GM12878 (cell line): Measurements from ENCODE around the gene SBF1. TPM values are rescaled to one million over a fixed set of nuclear protein-coding genes. Genes with fewer than 3 reads are reported as not detected.

ENCODE experiments used
- ATAC-seq: fragments of 200-7000 bp; cut with Tn5 transposase; 3 replicates; pipeline ENCODE4 v1.9.1; 2020; ENCODE audit warnings: mild to moderate bottlenecking, moderate library complexity
- BruUV-seq: library from RNA; stranded (reverse); fragments of 400-500 nt; replicated peaks from 2 replicates; lab custom pipeline; 2021; lab: Mats Ljungman, UMichigan
- CTCF ChIA-PET: fragments of 300-600 bp; sonication (Branson Sonifier 250); formaldehyde crosslinking; extraction: SDS; loops from one replicate; lab custom pipeline; 2021; ENCODE audit warnings: inconsistent platforms; lab: Yijun Ruan, JAX
- POLR2A ChIA-PET: fragments of 350-600 bp; formaldehyde crosslinking; extraction: SDS; loops from one replicate; lab custom pipeline; 2021; ENCODE audit warnings: inconsistent platforms; lab: Charles Lee
- RAD21 ChIA-PET: fragments of 300-600 bp; sonication (Branson Sonifier 250); formaldehyde crosslinking; loops from one replicate; lab custom pipeline; 2023; ENCODE audit warnings: antibody characterized with exemption; ENCODE audit not compliant: unreplicated experiment; lab: Charles Lee
- SMC1A ChIA-PET: fragments of 300-600 bp; sonication (Branson Sonifier 250); formaldehyde crosslinking; loops from one replicate; lab custom pipeline; 2023; ENCODE audit not compliant: unreplicated experiment, uncharacterized antibody; lab: Charles Lee
- DNase-seq: peaks from one replicate; pipeline ENCODE4 v3.0.0-alpha.2; 2011; ENCODE audit warnings: low read depth, low spot score
- FAIRE-seq: peaks from 3 replicates; lab custom pipeline; 2011; peaks lifted over from hg19 to GRCh38; lab: Jason Lieb, UNC
- H2AFZ ChIP-seq: 2 replicates; pipeline ENCODE4 v1.6.0; 2011; ENCODE audit warnings: low read depth, low read length, control low read depth; ENCODE audit not compliant: control insufficient read depth
- H3K27ac ChIP-seq: 2 replicates; pipeline ENCODE4 v1.5.1; 2011; ENCODE audit warnings: control low read depth; ENCODE audit not compliant: control insufficient read depth, insufficient read depth
- H3K27me3 ChIP-seq, 2 experiments: replicated peaks in 1 of 2; 2 replicates each; pipeline versions ENCODE4 v1.6.0 to v1.6.1; 2011; ENCODE audit warnings: low read length in 1 of 2; ENCODE audit not compliant: control insufficient read depth in 2 of 2, insufficient read depth in 2 of 2
- H3K36me3 ChIP-seq, 2 experiments: 2 replicates each; pipeline ENCODE4 v1.5.1; 2011; ENCODE audit warnings: low read length in 1 of 2; ENCODE audit not compliant: control insufficient read depth in 2 of 2, insufficient read depth in 2 of 2
- H3K4me1 ChIP-seq: 2 replicates; pipeline ENCODE4 v1.6.1; 2011; ENCODE audit warnings: mild to moderate bottlenecking, low read length, moderate library complexity, mixed read lengths; ENCODE audit not compliant: control insufficient read depth, insufficient read depth
- H3K4me2 ChIP-seq: 2 replicates; pipeline ENCODE4 v1.6.0; 2011; ENCODE audit warnings: control low read depth; ENCODE audit not compliant: control insufficient read depth, insufficient read depth
- H3K4me3 ChIP-seq: fragments of 200-600 bp; sonication (generic); 2 replicates; pipeline ENCODE4 v1.5.1; 2016
- H3K79me2 ChIP-seq: 2 replicates; pipeline ENCODE4 v1.6.0; 2011; ENCODE audit warnings: low read length; ENCODE audit not compliant: control insufficient read depth, insufficient read depth
- H3K9ac ChIP-seq: 2 replicates; pipeline ENCODE4 v1.8.0; 2011; ENCODE audit warnings: low read length, control low read depth, mixed read lengths; ENCODE audit not compliant: control insufficient read depth, insufficient read depth
- H3K9me3 ChIP-seq: replicated peaks from 3 replicates; pipeline ENCODE4 v1.5.1; 2011; ENCODE audit warnings: mild to moderate bottlenecking, low read length; ENCODE audit not compliant: control insufficient read depth, insufficient read depth
- H4K20me1 ChIP-seq: 2 replicates; pipeline ENCODE4 v1.6.0; 2011; ENCODE audit not compliant: control insufficient read depth, insufficient read depth
- BCLAF1 ChIP-seq: fragments of 450-650 bp; IDR thresholded peaks from 2 replicates; pipeline ENCODE4 v1.6.1; 2017; ENCODE audit warnings: antibody characterized with exemption, mild to moderate bottlenecking, moderate library complexity
- BHLHE40 ChIP-seq, 2 experiments: fragments of 450-650 bp in 1 of 2; IDR thresholded peaks; 2 replicates each; pipeline ENCODE4 v1.6.1; 2011 to 2017; ENCODE audit warnings: low read depth in 2 of 2, borderline replicate concordance in 1 of 2, improper control_type of control experiment in 1 of 2, low read length in 1 of 2, mild to moderate bottlenecking in 1 of 2
- EZH2 ChIP-seq: IDR thresholded peaks from 2 replicates; pipeline ENCODE4 v1.6.1; 2012; ENCODE audit warnings: low read depth, mild to moderate bottlenecking, control low read depth, inconsistent platforms, low read length, borderline replicate concordance; ENCODE audit not compliant: control insufficient read depth
- HDAC6 ChIP-seq: fragments of 200-600 bp; sonication (generic); IDR thresholded peaks from one replicate; pipeline ENCODE4 v1.8.0; 2017; ENCODE audit warnings: antibody characterized with exemption; ENCODE audit not compliant: unreplicated experiment
- IRF4 ChIP-seq: IDR thresholded peaks from 2 replicates; pipeline ENCODE4 v1.6.1; 2011; ENCODE audit warnings: low read depth, low read length
- MXI1 ChIP-seq: fragments of 150-350 bp; IDR thresholded peaks from 2 replicates; pipeline ENCODE4 v1.6.1; 2011; ENCODE audit warnings: low read depth, mild to moderate bottlenecking, inconsistent platforms, low read length, improper control_type of control experiment
- NR2C2 ChIP-seq: IDR thresholded peaks from 2 replicates; pipeline ENCODE4 v1.6.1; 2011; ENCODE audit warnings: borderline replicate concordance, low read depth; ENCODE audit not compliant: control insufficient read depth, insufficient read length
- NRF1 ChIP-seq: conservative IDR thresholded peaks from 2 replicates; pipeline ENCODE4 v1.6.1; 2011; ENCODE audit warnings: mild to moderate bottlenecking, low read depth, low read length, improper control_type of control experiment
- PAX5 ChIP-seq: IDR thresholded peaks from 2 replicates; pipeline ENCODE4 v1.6.1; 2011; ENCODE audit warnings: low read depth, low read length, borderline replicate concordance
- RAD21 ChIP-seq: IDR thresholded peaks from 2 replicates; pipeline ENCODE4 v1.6.1; 2011; ENCODE audit warnings: mild to moderate bottlenecking, low read depth, low read length, moderate library complexity; ENCODE audit not compliant: insufficient read depth
- SMC3 ChIP-seq: IDR thresholded peaks from 2 replicates; pipeline ENCODE4 v1.6.1; 2011; ENCODE audit warnings: low read length, improper control_type of control experiment, borderline replicate concordance
- SUZ12 ChIP-seq: fragments of 200-600 bp; sonication (generic); IDR thresholded peaks from one replicate; pipeline ENCODE4 v1.6.1; 2018; ENCODE audit warnings: antibody characterized with exemption, mild to moderate bottlenecking; ENCODE audit not compliant: unreplicated experiment
- ZBED1 ChIP-seq: IDR thresholded peaks from 2 replicates; pipeline ENCODE4 v1.6.1; 2016; ENCODE audit warnings: borderline replicate concordance
- ZNF207 ChIP-seq: fragments of 450-650 bp; IDR thresholded peaks from 2 replicates; pipeline ENCODE4 v1.6.1; 2014; ENCODE audit warnings: antibody characterized with exemption, mild to moderate bottlenecking, borderline replicate concordance
- WGBS: methylation state at CpG from one replicate; pipeline ENCODE4 v1.1.6; 2016; ENCODE audit warnings: low lambda C conversion rate; ENCODE audit not compliant: insufficient replicate concordance, insufficient coverage; ENCODE audit errors: missing lambda C conversion rate; 5-methylcytosine and 5-hydroxymethylcytosine counted together
- in situ Hi-C: fragments of 300-500 bp; cut with MboI; formaldehyde crosslinking; loops from 9 replicates; pipeline ENCODE4 v1.14.3; 2018; ENCODE audit warnings: mixed read lengths
- intact Hi-C: fragments of 100-400 bp; cut with micrococcal nuclease; formaldehyde crosslinking; loops from one replicate; pipeline ENCODE4 v1.14.2; 2022; ENCODE audit not compliant: unreplicated experiment
- polyA plus RNA-seq, 11 experiments: library from polyadenylated mRNA; depleted of rRNA in 4 of 11; unstranded in 6 of 11; stranded (reverse) in 5 of 11; fragments of >200 nt; fragmentation: Nextera tagmentation in 4 of 11; fragmentation: Illumina TruSeq in 1 of 11; extraction: Ambion mirVana in 4 of 11; extraction: Trizol in 1 of 11; gene quantifications; 1 replicate in 1 of 11; 2 replicates in 10 of 11; pipeline versions ENCODE4 v1.2.1 to v1.2.3, GENCODE V29; 2011 to 2016; ENCODE audit warnings: inconsistent platforms in 2 of 11, missing spikeins in 2 of 11, low read depth in 1 of 11
- total RNA-seq, 4 experiments: library from RNA; depleted of rRNA in 3 of 4; stranded (reverse); fragments of >200 nt in 3 of 4; fragmentation: Illumina TruSeq in 1 of 4; extraction: Trizol in 1 of 4; gene quantifications; 2 replicates each; pipeline versions ENCODE4 v1.2.1 to v1.2.3, GENCODE V29; 2013 to 2021
- TF ChIP-seq, protein P1 (sequence below): fragments of 450-650 bp; formaldehyde crosslinking; IDR thresholded peaks from 2 replicates; pipeline ENCODE4 v1.4.0; 2022; ENCODE audit warnings: mild to moderate bottlenecking, moderate library complexity

SBF1 gene
- total and polyA plus RNA-seq, 10 of the 15 experiments (the other 5 are each of a cell fraction or from before 2014, with no cell fraction given), result 0.23 to 95.0 (median 17.8) TPM

DNA sequence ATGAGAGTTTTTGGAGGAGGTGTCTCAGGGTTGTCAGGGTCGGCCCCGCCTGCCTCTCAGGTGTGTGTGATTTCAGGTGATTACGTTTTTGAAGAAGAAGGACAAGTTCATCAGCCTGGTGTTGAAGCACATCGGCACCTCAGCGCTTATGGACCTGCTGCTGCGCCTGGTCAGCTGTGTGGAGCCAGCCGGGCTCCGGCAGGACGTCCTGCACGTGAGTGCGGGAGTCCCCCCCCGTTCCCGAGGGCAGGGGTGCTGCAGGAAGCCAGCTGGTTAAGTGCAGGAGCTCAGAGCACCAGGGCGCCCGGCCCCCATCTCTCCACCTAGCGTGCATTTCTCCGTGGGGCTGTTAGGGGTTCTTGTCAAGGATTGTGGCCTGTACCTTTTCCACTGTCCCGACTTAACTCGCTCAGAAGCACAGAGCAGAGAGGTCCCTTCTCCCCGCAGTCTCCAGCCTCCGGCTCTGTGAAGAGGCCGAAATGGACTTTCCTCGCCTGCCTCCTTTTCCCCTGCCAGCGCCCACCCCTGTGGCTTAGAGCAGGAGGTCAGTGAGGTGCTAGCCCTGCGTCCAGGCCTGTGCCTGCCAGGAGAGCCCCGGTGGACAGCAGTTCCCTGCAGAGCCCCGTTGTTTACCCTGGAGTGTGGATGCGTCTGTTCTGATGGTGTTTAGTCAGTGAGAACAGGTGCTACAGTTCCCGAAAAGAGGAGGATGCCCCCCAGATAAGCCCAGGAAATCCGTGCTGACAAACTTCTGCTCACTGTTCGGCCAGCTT, 60.2 kb downstream of the SBF1 start:
- BruUV-seq, result no TSS peak
- WGBS, result 94% methylated on average over 31 of the region's 31 CpGs
- intact Hi-C loops, result no loop called here
- TF ChIP-seq BCLAF1 (no peak), MXI1 (no peak), BHLHE40 (IDR thresholded peaks at IDR 0.05; ENCODE audit: borderline replicate concordance in 1 of 2, low read depth in 2 of 2, low read length in 1 of 2) (no peak), RAD21 (no peak), SUZ12 (no peak), SMC3 (no peak), NRF1 (no peak), NR2C2 (no peak), PAX5 (no peak), EZH2 (no peak), ZNF207 (no peak), IRF4 (no peak), ZBED1 (no peak), HDAC6 (no peak)
- TF ChIP-seq, protein P1, sequence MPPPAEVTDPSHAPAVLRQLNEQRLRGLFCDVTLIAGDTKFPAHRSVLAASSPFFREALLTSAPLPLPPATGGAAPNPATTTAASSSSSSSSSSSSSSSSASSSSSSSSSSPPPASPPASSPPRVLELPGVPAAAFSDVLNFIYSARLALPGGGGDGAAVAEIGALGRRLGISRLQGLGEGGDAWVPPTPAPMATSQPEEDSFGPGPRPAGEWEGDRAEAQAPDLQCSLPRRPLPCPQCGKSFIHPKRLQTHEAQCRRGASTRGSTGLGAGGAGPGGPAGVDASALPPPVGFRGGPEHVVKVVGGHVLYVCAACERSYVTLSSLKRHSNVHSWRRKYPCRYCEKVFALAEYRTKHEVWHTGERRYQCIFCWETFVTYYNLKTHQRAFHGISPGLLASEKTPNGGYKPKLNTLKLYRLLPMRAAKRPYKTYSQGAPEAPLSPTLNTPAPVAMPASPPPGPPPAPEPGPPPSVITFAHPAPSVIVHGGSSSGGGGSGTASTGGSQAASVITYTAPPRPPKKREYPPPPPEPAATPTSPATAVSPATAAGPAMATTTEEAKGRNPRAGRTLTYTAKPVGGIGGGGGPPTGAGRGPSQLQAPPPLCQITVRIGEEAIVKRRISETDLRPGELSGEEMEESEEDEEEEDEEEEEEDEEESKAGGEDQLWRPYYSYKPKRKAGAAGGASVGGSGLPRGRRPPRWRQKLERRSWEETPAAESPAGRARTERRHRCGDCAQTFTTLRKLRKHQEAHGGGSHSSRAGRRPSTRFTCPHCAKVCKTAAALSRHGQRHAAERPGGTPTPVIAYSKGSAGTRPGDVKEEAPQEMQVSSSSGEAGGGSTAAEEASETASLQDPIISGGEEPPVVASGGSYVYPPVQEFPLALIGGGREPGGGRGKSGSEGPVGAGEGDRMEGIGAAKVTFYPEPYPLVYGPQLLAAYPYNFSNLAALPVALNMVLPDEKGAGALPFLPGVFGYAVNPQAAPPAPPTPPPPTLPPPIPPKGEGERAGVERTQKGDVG (CRISPR knock-in tag), result no peak

More for the DNA sequence above, 60.2 kb downstream of the SBF1 start:
- H2AFZ ChIP-seq, result no peak overlapping the region
- H3K9me3 ChIP-seq, result no peaks in the 10 kb centered on the region
- H3K4me3 ChIP-seq, result no peak overlapping the region
- no peaks in the 10 kb centered on the region for H3K79me2 ChIP-seq
- in situ Hi-C loops, result no loop called here
- no peak for FAIRE-seq
- H4K20me1 ChIP-seq, result no peaks in the 10 kb centered on the region
- no peak for DNase-seq
- SMC1A ChIA-PET, result no interaction called here
- POLR2A ChIA-PET, result no interaction called here
- H3K4me2 ChIP-seq, result no peak overlapping the region
- ATAC-seq, result no peak
- no peak overlapping the region for H3K27ac ChIP-seq
- no peaks in the 10 kb centered on the region for H3K4me1 ChIP-seq
- no peaks in the 10 kb centered on the region for H3K27me3 ChIP-seq
- H3K9ac ChIP-seq, result no peak overlapping the region
- RAD21 ChIA-PET, result no interaction called here
- peaks cover 25 to 29% of the 10 kb centered on the region in 2 experiments for H3K36me3 ChIP-seq
- CTCF ChIA-PET, result interaction anchor here (1.7 kb wide), 1 partner anchor 83 kb away, joined by 7 read pairs; no protein-coding TSS in a partner anchor
